H1 (cell line): ENCODE data around the gene CCDC180. TPM values are rescaled to one million over a fixed set of nuclear protein-coding genes. Genes with fewer than 3 reads are reported as not detected.

Experiments
- CTCF ChIA-PET: fragments of 300-600 bp; sonication (Branson Sonifier 250); formaldehyde crosslinking; loops from one replicate; lab custom pipeline; 2021; ENCODE audit not compliant: partially characterized antibody; lab: Charles Lee
- POLR2A ChIA-PET: fragments of 300-600 bp; sonication (Branson Sonifier 250); formaldehyde crosslinking; loops from one replicate; lab custom pipeline; 2021; ENCODE audit warnings: inconsistent platforms; ENCODE audit not compliant: partially characterized antibody; lab: Charles Lee
- DNase-seq, 2 experiments: peaks; one replicate each; pipeline versions ENCODE4 v3.0.0 to v3.0.0-alpha.2; 2010 to 2022; ENCODE audit warnings: low spot score in 2 of 2, low read depth in 1 of 2, mixed read lengths in 1 of 2
- FAIRE-seq: peaks from 2 replicates; lab custom pipeline; 2011; peaks lifted over from hg19 to GRCh38; lab: Jason Lieb, UNC
- H2AFZ ChIP-seq: 2 replicates; pipeline ENCODE4 v1.8.1; 2012; ENCODE audit warnings: low read length, inconsistent platforms
- H2AK5ac ChIP-seq: 2 replicates; pipeline ENCODE4 v1.6.1; 2013; ENCODE audit warnings: low read depth, low read length
- H2BK120ac ChIP-seq: replicated peaks from 2 replicates; pipeline ENCODE3; 2013; ENCODE audit warnings: low read depth, low read length, inconsistent platforms
- H2BK12ac ChIP-seq: 2 replicates; pipeline ENCODE4 v1.6.1; 2013; ENCODE audit warnings: low read depth, low read length
- H2BK15ac ChIP-seq: 2 replicates; pipeline ENCODE4 v1.6.1; 2013; ENCODE audit warnings: low read length
- H2BK20ac ChIP-seq: 2 replicates; pipeline ENCODE4 v1.6.1; 2013; ENCODE audit warnings: low read length
- H2BK5ac ChIP-seq: 2 replicates; pipeline ENCODE4 v1.6.1; 2013; ENCODE audit warnings: low read depth, low read length
- H3K14ac ChIP-seq: 2 replicates; pipeline ENCODE4 v1.6.1; 2013; ENCODE audit warnings: inconsistent platforms; ENCODE audit not compliant: insufficient read length
- H3K18ac ChIP-seq: 2 replicates; pipeline ENCODE4 v1.6.1; 2013; ENCODE audit warnings: low read length; ENCODE audit errors: extremely low read depth
- H3K23ac ChIP-seq: 2 replicates; pipeline ENCODE4 v1.6.1; 2013; ENCODE audit warnings: inconsistent platforms; ENCODE audit not compliant: insufficient read length
- H3K23me2 ChIP-seq: 2 replicates; pipeline ENCODE4 v1.6.1; 2013; ENCODE audit warnings: low read depth, low read length
- H3K27ac ChIP-seq: 2 replicates; pipeline ENCODE4 v1.6.1; 2011; ENCODE audit warnings: low read depth, low read length, inconsistent platforms
- H3K27me3 ChIP-seq, 4 experiments: replicated peaks in 1 of 4; 1 replicate in 1 of 4; 2 replicates in 3 of 4; pipeline versions ENCODE4 v1.6.1 to v1.8.1; 2011 to 2013; ENCODE audit warnings: low read length in 3 of 4, mild to moderate bottlenecking in 3 of 4, inconsistent platforms in 2 of 4, mixed read lengths in 2 of 4, moderate library complexity in 1 of 4; ENCODE audit not compliant: control insufficient read depth in 3 of 4, insufficient read depth in 3 of 4; ENCODE audit errors: extremely low read depth in 1 of 4
- H3K36me3 ChIP-seq, 4 experiments: 2 replicates each; pipeline versions ENCODE4 v1.6.1 to v1.8.1; 2011 to 2013; ENCODE audit warnings: mild to moderate bottlenecking in 4 of 4, low read length in 3 of 4, moderate library complexity in 2 of 4, control low read depth in 1 of 4, inconsistent platforms in 1 of 4; ENCODE audit not compliant: insufficient read depth in 4 of 4, control insufficient read depth in 2 of 4
- H3K4ac ChIP-seq: replicated peaks from 2 replicates; pipeline ENCODE3; 2013; ENCODE audit warnings: low read length, low read depth, mixed read lengths, inconsistent platforms; ENCODE audit not compliant: insufficient read length
- H3K4me1 ChIP-seq, 4 experiments: replicated peaks in 1 of 4; 1 replicate in 1 of 4; 2 replicates in 3 of 4; pipeline versions ENCODE4 v1.6.1 to v1.8.1; 2011 to 2013; ENCODE audit warnings: low read length in 3 of 4, inconsistent platforms in 2 of 4, mixed read lengths in 1 of 4; ENCODE audit not compliant: insufficient read depth in 4 of 4, control insufficient read depth in 3 of 4
- H3K4me2 ChIP-seq, 2 experiments: 2 replicates each; pipeline versions ENCODE4 v1.6.1 to v1.8.1; 2011 to 2013; ENCODE audit warnings: low read depth in 2 of 2, low read length in 2 of 2, control low read depth in 1 of 2, inconsistent platforms in 1 of 2, mild to moderate bottlenecking in 1 of 2; ENCODE audit not compliant: insufficient read depth in 1 of 2
- H3K4me3 ChIP-seq, 4 experiments: fragments of 200-600, 300-600 bp in 1 of 4; sonication (generic), shearing (Covaris generic), sonication (Bioruptor Twin) in 1 of 4; 2 replicates each; pipeline versions ENCODE4 v1.5.1 to v1.8.1; 2011 to 2016; ENCODE audit warnings: low read length in 4 of 4, low read depth in 3 of 4, control low read depth in 2 of 4, inconsistent platforms in 2 of 4, mild to moderate bottlenecking in 2 of 4, mixed read lengths in 1 of 4, moderate library complexity in 1 of 4; ENCODE audit not compliant: insufficient read depth in 2 of 4; ENCODE audit errors: extremely low read depth in 1 of 4
- H3K56ac ChIP-seq: replicated peaks from 2 replicates; pipeline ENCODE3; 2013; ENCODE audit warnings: low read depth, mild to moderate bottlenecking, mixed read lengths, low read length, inconsistent platforms; ENCODE audit not compliant: insufficient read length
- H3K79me1 ChIP-seq: 2 replicates; pipeline ENCODE4 v1.6.1; 2013; ENCODE audit warnings: low read depth, low read length, control low read depth
- H3K79me2 ChIP-seq, 2 experiments: 2 replicates each; pipeline versions ENCODE4 v1.6.1 to v1.8.1; 2012 to 2013; ENCODE audit warnings: low read length in 2 of 2, mild to moderate bottlenecking in 2 of 2, inconsistent platforms in 1 of 2; ENCODE audit not compliant: insufficient read depth in 2 of 2, control insufficient read depth in 1 of 2
- H3K9ac ChIP-seq, 4 experiments: replicated peaks in 1 of 4; 1 replicate in 1 of 4; 2 replicates in 3 of 4; pipeline versions ENCODE4 v1.6.1 to v1.8.1; 2011 to 2013; ENCODE audit warnings: low read depth in 3 of 4, low read length in 3 of 4, control low read depth in 2 of 4, mild to moderate bottlenecking in 2 of 4, moderate library complexity in 2 of 4, inconsistent platforms in 1 of 4; ENCODE audit errors: extremely low read depth in 1 of 4
- H3K9me3 ChIP-seq, 2 experiments: 2 replicates each; pipeline versions ENCODE4 v1.6.1 to v1.8.1; 2012 to 2013; ENCODE audit warnings: mild to moderate bottlenecking in 2 of 2, moderate library complexity in 2 of 2, control low read depth in 1 of 2, inconsistent platforms in 1 of 2, low read depth in 1 of 2, low read length in 1 of 2, mixed read lengths in 1 of 2; ENCODE audit not compliant: insufficient read depth in 2 of 2
- H4K20me1 ChIP-seq, 2 experiments: replicated peaks in 1 of 2; 2 replicates each; pipeline versions ENCODE3 to v1.8.1; 2011 to 2013; ENCODE audit warnings: inconsistent platforms in 2 of 2, low read length in 2 of 2, mild to moderate bottlenecking in 1 of 2; ENCODE audit not compliant: insufficient read depth in 2 of 2, control insufficient read depth in 1 of 2
- H4K5ac ChIP-seq: 2 replicates; pipeline ENCODE4 v1.6.1; 2013; ENCODE audit warnings: low read length, low read depth, mixed read lengths, inconsistent platforms; ENCODE audit not compliant: insufficient read length
- H4K8ac ChIP-seq: 2 replicates; pipeline ENCODE4 v1.8.0; 2013; ENCODE audit warnings: mild to moderate bottlenecking, moderate library complexity, low read length, inconsistent platforms; ENCODE audit not compliant: insufficient read depth; ENCODE audit errors: extremely low read depth
- H4K91ac ChIP-seq: replicated peaks from 2 replicates; pipeline ENCODE3; 2013; ENCODE audit warnings: low read length, mixed read lengths, inconsistent platforms; ENCODE audit not compliant: insufficient read length
- BACH1 ChIP-seq: IDR thresholded peaks from 2 replicates; pipeline ENCODE4 v1.6.1; 2012; ENCODE audit warnings: low read length, improper control_type of control experiment
- RBBP5 ChIP-seq: IDR thresholded peaks from 2 replicates; pipeline ENCODE4 v1.7.1; 2012; ENCODE audit warnings: low read depth, mild to moderate bottlenecking, inconsistent platforms, low read length, moderate library complexity, borderline replicate concordance
- TAF1 ChIP-seq: IDR thresholded peaks from 2 replicates; pipeline ENCODE4 v1.6.1; 2011; ENCODE audit warnings: mild to moderate bottlenecking, low read depth, low read length
- WGBS, 2 experiments: shearing (Covaris generic) in 1 of 2; methylation state at CpG; one replicate each; pipeline versions ENCODE4 v1.1.6 to v1.1.7; 2013 to 2015; ENCODE audit warnings: low lambda C conversion rate in 2 of 2, mixed read lengths in 2 of 2, inconsistent platforms in 1 of 2, low coverage in 1 of 2, missing lambda C conversion rate in 1 of 2; ENCODE audit not compliant: insufficient replicate concordance in 2 of 2, insufficient coverage in 1 of 2, insufficient read length in 1 of 2; ENCODE audit errors: extremely low coverage in 1 of 2, missing lambda C conversion rate in 1 of 2; 5-methylcytosine and 5-hydroxymethylcytosine counted together
- polyA plus RNA-seq, 7 experiments: library from polyadenylated mRNA; depleted of rRNA in 3 of 7; stranded (reverse) in 5 of 7; unstranded in 2 of 7; fragments of >200 nt in 5 of 7; fragments of 200-250 nt in 2 of 7; gene quantifications; 1 replicate in 5 of 7; 2 replicates in 1 of 7; 4 replicates in 1 of 7; pipeline versions ENCODE4 v1.2.1 to v1.2.3, GENCODE V29; 2011 to 2013; ENCODE audit warnings: missing spikeins in 2 of 7, mixed read lengths in 2 of 7
- total RNA-seq: library from RNA; stranded (reverse); fragmentation: NEBNext Ultra II Directional; extraction: Animal tissue kit (Norgen Biotek cat#: 25700); gene quantifications from 2 replicates; pipeline ENCODE4 v1.2.1, GENCODE V29; 2021

CCDC180 gene
- total and polyA plus RNA-seq, 2 of the 8 experiments (the other 6 are each of a cell fraction or from before 2014, with no cell fraction given) = 2.6 to 8.2 TPM

GRCh38 chr9:97271292-97271691 lies 36.2 kb upstream of the CCDC180 start:
- peak overlapping the region; percentile 10 to 55; a peak in 2 of 4 replicates for H3K4me2 ChIP-seq
- H3K9me3 ChIP-seq = no peaks in the 10 kb centered on the region
- peak overlapping the region; percentile 39; the same call in 1 of the 2 replicates for H2BK12ac ChIP-seq
- DNase-seq (peak in 1 of 2 experiments; percentile 68), FAIRE-seq (no peak)
- H3K9ac ChIP-seq = no peak overlapping the region
- TF ChIP-seq BACH1 = no peak
- TF ChIP-seq TAF1 = 0 out of 2 replicates have a peak, but pooled peaks have one; percentile 12
- TF ChIP-seq RBBP5 = peak; percentile 55; the same call in 1 of the 2 replicates
- H2BK15ac ChIP-seq = no peak overlapping the region
- CTCF ChIA-PET = interaction anchor here (0.6 to 1.6 kb wide), 4 partner anchors 9 to 620 kb away, joined by 3 read pairs; no protein-coding TSS in a partner anchor
- no peak overlapping the region for H4K91ac ChIP-seq
- no peaks in the 10 kb centered on the region for H3K27me3 ChIP-seq
- H3K27ac ChIP-seq = no peak overlapping the region
- H2BK20ac ChIP-seq = no peak overlapping the region
- no peak overlapping the region for H3K14ac ChIP-seq
- no peaks in the 10 kb centered on the region for H3K79me2 ChIP-seq
- H3K4me1 ChIP-seq = peaks cover 2 to 5% (median 3%) of the 10 kb centered on the region in 4 experiments
- H3K56ac ChIP-seq = no peak overlapping the region
- H3K18ac ChIP-seq = no peak overlapping the region
- H4K8ac ChIP-seq = no peak overlapping the region
- H2BK120ac ChIP-seq = peak overlapping the region; percentile 54
- POLR2A ChIA-PET = interaction anchor here (1.4 to 2.7 kb wide), 3 partner anchors 18 to 50 kb away, joined by 4 to 14 read pairs (median 12); no protein-coding TSS in a partner anchor
- no peaks in the 10 kb centered on the region for H4K20me1 ChIP-seq
- no peaks in the 10 kb centered on the region for H3K36me3 ChIP-seq
- H4K5ac ChIP-seq = no peak overlapping the region
- H2AK5ac ChIP-seq = no peak overlapping the region
- 0 out of 2 replicates have a peak overlapping the region, but pooled peaks have one; percentile 75 for H2AFZ ChIP-seq
- no peaks in the 10 kb centered on the region for H3K23me2 ChIP-seq
- 38% methylated on average over 15 of the region's 29 CpGs; no CpG with 5 or more reads in 1 of the 2 experiments for WGBS, 2 experiments
- no peak overlapping the region for H3K4ac ChIP-seq
- no peak overlapping the region; the same call in 1 of the 2 replicates for H2BK5ac ChIP-seq
- H3K79me1 ChIP-seq = no peaks in the 10 kb centered on the region
- H3K4me3 ChIP-seq = peak overlapping the region in 2 of 4 experiments; percentile 29 to 47; a peak in 4 of 8 replicates
- H3K23ac ChIP-seq = no peak overlapping the region
